ENCODE results near the gene PHC2. TPM values are rescaled to one million over a fixed set of nuclear protein-coding genes. Genes with fewer than 3 reads are reported as not detected.

Gene PHC2
- polyA plus RNA-seq, 1 donor from 2014 or later, result 171 TPM

DNA sequence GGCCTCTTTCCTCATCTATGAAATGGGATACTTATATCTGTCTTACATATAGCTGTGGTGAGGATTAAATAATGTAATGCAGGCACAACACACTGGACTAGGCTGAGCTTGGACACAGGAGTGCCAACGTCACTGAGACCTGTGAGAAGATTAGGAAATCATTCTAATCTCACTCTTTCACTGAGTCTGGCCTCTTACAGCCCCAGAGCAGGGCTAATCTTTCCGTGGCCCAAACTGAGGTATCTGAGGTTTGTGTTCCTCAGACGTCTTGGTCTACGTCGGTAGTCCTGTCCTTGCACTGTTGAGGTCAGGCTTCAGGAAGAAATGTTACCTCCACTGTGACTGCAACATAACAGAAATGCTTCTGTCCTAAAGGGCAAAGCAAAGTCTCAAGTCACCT is 87.4 kb downstream of the PHC2 start:
- Histone ChIP-seq H3K9ac (ENCODE audit: low read length) (no peak overlapping the region), H3F3A (ENCODE audit: insufficient read depth, low read length, poor library complexity, severe bottlenecking) (no peaks in the 10 kb centered on the region), H3K4me3 (ENCODE audit: low read length) (no peak overlapping the region), H2AFZ (ENCODE audit: low read depth, low read length) (no peak overlapping the region), H3K9me2 (ENCODE audit: insufficient read depth, low read length) (no peaks in the 10 kb centered on the region), H3K27me3 (ENCODE audit: insufficient read depth, low read depth, low read length) (no peaks in the 10 kb centered on the region), H3K4me2 (ENCODE audit: low read length) (no peak overlapping the region), H4K20me1 (ENCODE audit: insufficient read depth) (peaks cover 35% of the 10 kb centered on the region), H3K9me3 (ENCODE audit: low read length) (no peaks in the 10 kb centered on the region), H3K36me3 (ENCODE audit: insufficient read depth, low read length) (peaks cover 5% of the 10 kb centered on the region), H3K27ac (ENCODE audit: low read length) (no peak overlapping the region), H3K79me2 (replicated peaks; ENCODE audit: insufficient read depth, low read length) (peaks cover 100% of the 10 kb centered on the region)
- TF ChIP-seq MXI1 (conservative IDR thresholded peaks at IDR 0.05; ENCODE audit: poor library complexity, severe bottlenecking) (no peak), TAF1 (IDR thresholded peaks at IDR 0.05; ENCODE audit: low read depth) (no peak)

DNA sequence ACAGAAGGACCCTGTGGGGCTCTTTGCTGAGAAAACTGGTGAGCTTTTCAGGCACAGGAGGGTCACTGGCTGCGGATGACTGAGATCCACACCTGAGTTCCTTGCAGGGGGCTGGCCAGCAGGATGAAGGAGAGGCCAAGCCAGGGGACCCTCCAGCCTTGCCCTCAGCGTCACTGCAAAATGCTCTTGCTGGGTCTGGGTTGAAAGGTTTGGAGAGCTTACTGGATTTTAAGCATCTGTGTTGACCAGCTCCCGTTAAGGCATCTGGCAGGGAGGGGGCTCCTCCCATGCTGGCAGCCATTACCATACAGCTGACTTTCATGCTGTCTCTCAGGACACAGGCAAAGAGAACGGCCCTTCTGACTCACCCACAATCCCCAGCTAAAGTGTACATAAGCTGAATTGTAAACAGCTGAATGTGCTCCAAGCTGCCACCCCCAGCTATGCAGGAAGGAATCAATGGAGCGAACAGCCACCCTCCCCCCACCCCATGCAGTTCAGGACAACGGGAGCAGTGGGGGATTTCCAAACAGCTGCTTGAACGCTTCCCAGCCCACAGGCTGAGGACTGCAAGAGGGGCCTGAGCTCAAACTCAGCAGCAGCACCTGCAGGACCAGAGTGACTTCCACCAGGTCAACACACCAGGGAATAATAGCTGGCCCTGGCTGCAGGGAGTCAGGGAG is 88.7 kb downstream of the PHC2 start:
- H3K9me3 ChIP-seq (ENCODE audit: low read length), result no peaks in the 10 kb centered on the region
- peak overlapping the region; percentile 42 for H3K27ac ChIP-seq (ENCODE audit: low read length)
- H3K79me2 ChIP-seq (replicated peaks; ENCODE audit: insufficient read depth, low read length), result peaks cover 100% of the 10 kb centered on the region
- peaks cover 41% of the 10 kb centered on the region for H4K20me1 ChIP-seq (ENCODE audit: insufficient read depth)
- no peaks in the 10 kb centered on the region for H3F3A ChIP-seq (ENCODE audit: insufficient read depth, low read length, poor library complexity, severe bottlenecking)
- H2AFZ ChIP-seq (ENCODE audit: low read depth, low read length), result no peak overlapping the region
- H3K9ac ChIP-seq (ENCODE audit: low read length), result peak overlapping the region; percentile 32
- no peaks in the 10 kb centered on the region for H3K9me2 ChIP-seq (ENCODE audit: insufficient read depth, low read length)
- TF ChIP-seq TAF1 (IDR thresholded peaks at IDR 0.05; ENCODE audit: low read depth), result no peak
- no peak for TF ChIP-seq POLR2AphosphoS5 (IDR thresholded peaks at IDR 0.05)
- no peak for TF ChIP-seq EZH2 (IDR thresholded peaks at IDR 0.05; ENCODE audit: borderline replicate concordance, insufficient read depth, low read length, poor library complexity, severe bottlenecking)
- TF ChIP-seq EP300 (conservative IDR thresholded peaks at IDR 0.05; ENCODE audit: poor library complexity, severe bottlenecking), result no peak
- TF ChIP-seq MXI1 (conservative IDR thresholded peaks at IDR 0.05; ENCODE audit: poor library complexity, severe bottlenecking), result no peak
- H3K27me3 ChIP-seq (ENCODE audit: insufficient read depth, low read depth, low read length), result no peaks in the 10 kb centered on the region
- no peak overlapping the region for H3K4me2 ChIP-seq (ENCODE audit: low read length)
- peaks cover 5% of the 10 kb centered on the region for H3K36me3 ChIP-seq (ENCODE audit: insufficient read depth, low read length)
- peak overlapping the region; percentile 52 for H3K4me3 ChIP-seq (ENCODE audit: low read length)

DNA sequence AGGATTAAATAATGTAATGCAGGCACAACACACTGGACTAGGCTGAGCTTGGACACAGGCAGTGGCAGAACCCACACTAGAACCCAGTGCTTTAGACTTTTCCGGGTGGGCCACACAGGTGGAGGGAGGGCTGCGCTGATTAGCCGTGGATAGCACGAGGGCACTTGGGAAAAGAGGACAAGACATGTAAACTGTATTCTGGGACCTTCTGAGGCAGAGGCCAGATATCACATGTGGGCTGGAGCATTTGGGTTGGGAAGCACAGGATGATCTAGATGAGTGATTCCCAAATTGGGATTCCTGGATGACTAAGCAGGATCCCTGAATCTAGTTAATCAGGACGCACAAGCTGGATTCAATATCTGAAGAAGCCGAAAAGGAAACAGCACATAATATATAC is 89.7 kb downstream of the PHC2 start:
- no peak overlapping the region for H3K27ac ChIP-seq (ENCODE audit: low read length)
- peaks cover 5% of the 10 kb centered on the region for H3K36me3 ChIP-seq (ENCODE audit: insufficient read depth, low read length)
- H3K4me2 ChIP-seq (ENCODE audit: low read length), result no peak overlapping the region
- no peaks in the 10 kb centered on the region for H3K9me2 ChIP-seq (ENCODE audit: insufficient read depth, low read length)
- no peak overlapping the region for H3K9ac ChIP-seq (ENCODE audit: low read length)
- TF ChIP-seq, protein P1, sequence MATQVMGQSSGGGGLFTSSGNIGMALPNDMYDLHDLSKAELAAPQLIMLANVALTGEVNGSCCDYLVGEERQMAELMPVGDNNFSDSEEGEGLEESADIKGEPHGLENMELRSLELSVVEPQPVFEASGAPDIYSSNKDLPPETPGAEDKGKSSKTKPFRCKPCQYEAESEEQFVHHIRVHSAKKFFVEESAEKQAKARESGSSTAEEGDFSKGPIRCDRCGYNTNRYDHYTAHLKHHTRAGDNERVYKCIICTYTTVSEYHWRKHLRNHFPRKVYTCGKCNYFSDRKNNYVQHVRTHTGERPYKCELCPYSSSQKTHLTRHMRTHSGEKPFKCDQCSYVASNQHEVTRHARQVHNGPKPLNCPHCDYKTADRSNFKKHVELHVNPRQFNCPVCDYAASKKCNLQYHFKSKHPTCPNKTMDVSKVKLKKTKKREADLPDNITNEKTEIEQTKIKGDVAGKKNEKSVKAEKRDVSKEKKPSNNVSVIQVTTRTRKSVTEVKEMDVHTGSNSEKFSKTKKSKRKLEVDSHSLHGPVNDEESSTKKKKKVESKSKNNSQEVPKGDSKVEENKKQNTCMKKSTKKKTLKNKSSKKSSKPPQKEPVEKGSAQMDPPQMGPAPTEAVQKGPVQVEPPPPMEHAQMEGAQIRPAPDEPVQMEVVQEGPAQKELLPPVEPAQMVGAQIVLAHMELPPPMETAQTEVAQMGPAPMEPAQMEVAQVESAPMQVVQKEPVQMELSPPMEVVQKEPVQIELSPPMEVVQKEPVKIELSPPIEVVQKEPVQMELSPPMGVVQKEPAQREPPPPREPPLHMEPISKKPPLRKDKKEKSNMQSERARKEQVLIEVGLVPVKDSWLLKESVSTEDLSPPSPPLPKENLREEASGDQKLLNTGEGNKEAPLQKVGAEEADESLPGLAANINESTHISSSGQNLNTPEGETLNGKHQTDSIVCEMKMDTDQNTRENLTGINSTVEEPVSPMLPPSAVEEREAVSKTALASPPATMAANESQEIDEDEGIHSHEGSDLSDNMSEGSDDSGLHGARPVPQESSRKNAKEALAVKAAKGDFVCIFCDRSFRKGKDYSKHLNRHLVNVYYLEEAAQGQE (IDR thresholded peaks at IDR 0.05; ENCODE audit: borderline replicate concordance), result no peak
- no peak for TF ChIP-seq EZH2 (IDR thresholded peaks at IDR 0.05; ENCODE audit: borderline replicate concordance, insufficient read depth, low read length, poor library complexity, severe bottlenecking)
- no peak for TF ChIP-seq SMC3 (conservative IDR thresholded peaks at IDR 0.05; ENCODE audit: poor library complexity)
- no peak for TF ChIP-seq POLR2AphosphoS5 (IDR thresholded peaks at IDR 0.05)
- no peak overlapping the region for H3K4me3 ChIP-seq (ENCODE audit: low read length)
- no peak overlapping the region for H2AFZ ChIP-seq (ENCODE audit: low read depth, low read length)
- no peaks in the 10 kb centered on the region for H3K9me3 ChIP-seq (ENCODE audit: low read length)
- no peaks in the 10 kb centered on the region for H3K27me3 ChIP-seq (ENCODE audit: insufficient read depth, low read depth, low read length)
- peaks cover 41% of the 10 kb centered on the region for H4K20me1 ChIP-seq (ENCODE audit: insufficient read depth)
- H3K79me2 ChIP-seq (replicated peaks; ENCODE audit: insufficient read depth, low read length), result peaks cover 100% of the 10 kb centered on the region
- H3F3A ChIP-seq (ENCODE audit: insufficient read depth, low read length, poor library complexity, severe bottlenecking), result no peaks in the 10 kb centered on the region

Data from neural cell (in vitro differentiated cells).